ENCODE results near the gene GPNMB.
A peak's percentile ranks its signal among the peaks of the same experiment; 100 is the strongest.

Gene GPNMB

GRCh38 chr7:23294549-23295400, 48.2 kb downstream of the GPNMB start:
- no peaks in the 10 kb centered on the region for H3K9me2 ChIP-seq (replicated peaks; ENCODE audit: low read depth, low read length)
- H3K79me2 ChIP-seq (ENCODE audit: insufficient read depth, low read length): peaks cover 6% of the 10 kb centered on the region
- H3K4me2 ChIP-seq (ENCODE audit: low read depth, low read length, poor library complexity, severe bottlenecking): no peak overlapping the region
- H3K27me3 ChIP-seq (ENCODE audit: insufficient read depth, low read length, poor library complexity, severe bottlenecking): peaks cover 61% of the 10 kb centered on the region
- TF ChIP-seq EZH2phosphoT487 (IDR thresholded peaks at IDR 0.05; ENCODE audit: borderline replicate concordance): no peak
- TF ChIP-seq CTCF (conservative IDR thresholded peaks at IDR 0.05; ENCODE audit: low read length): no peak
- no peak overlapping the region for H3K4me3 ChIP-seq (ENCODE audit: low read length, poor library complexity, severe bottlenecking)
- peaks cover 5% of the 10 kb centered on the region for H3K4me1 ChIP-seq (ENCODE audit: insufficient read depth, low read length, poor library complexity, severe bottlenecking)
- peaks cover 6% of the 10 kb centered on the region for H4K20me1 ChIP-seq (ENCODE audit: insufficient read depth, low read length, poor library complexity, severe bottlenecking)
- no peaks in the 10 kb centered on the region for H3K9me3 ChIP-seq (ENCODE audit: insufficient read depth, low read depth, low read length)
- H3K9ac ChIP-seq (ENCODE audit: low read depth, low read length, poor library complexity, severe bottlenecking): no peak overlapping the region
- H3K36me3 ChIP-seq (ENCODE audit: insufficient read depth, low read length): no peaks in the 10 kb centered on the region
- H3F3A ChIP-seq (ENCODE audit: low read depth): no peaks in the 10 kb centered on the region
- H2AFZ ChIP-seq (ENCODE audit: low read length): no peak overlapping the region

DNA sequence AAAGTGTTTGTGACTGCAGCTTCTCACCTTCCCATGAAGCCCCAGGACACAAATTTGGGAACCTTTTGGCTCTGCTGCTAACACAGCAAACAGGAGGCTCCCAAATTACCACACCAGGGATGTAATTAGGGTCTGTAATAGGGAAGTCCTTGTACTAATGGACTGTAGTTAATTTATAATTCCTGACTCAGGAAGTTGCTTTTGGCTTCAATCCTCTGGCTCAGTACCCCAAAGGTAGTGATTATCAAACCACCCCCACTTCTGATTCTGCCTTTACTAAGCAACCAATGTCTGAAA, 48.8 kb downstream of the GPNMB start:
- Histone ChIP-seq H2AFZ (ENCODE audit: low read length) (no peak overlapping the region), H3K27me3 (ENCODE audit: insufficient read depth, low read length, poor library complexity, severe bottlenecking) (peaks cover 61% of the 10 kb centered on the region), H3K79me2 (ENCODE audit: insufficient read depth, low read length) (peaks cover 12% of the 10 kb centered on the region), H3F3A (ENCODE audit: low read depth) (no peaks in the 10 kb centered on the region), H3K4me3 (ENCODE audit: low read length, poor library complexity, severe bottlenecking) (no peak overlapping the region), H3K9me2 (replicated peaks; ENCODE audit: low read depth, low read length) (no peaks in the 10 kb centered on the region), H3K4me1 (ENCODE audit: insufficient read depth, low read length, poor library complexity, severe bottlenecking) (peaks cover 10% of the 10 kb centered on the region), H3K9ac (ENCODE audit: low read depth, low read length, poor library complexity, severe bottlenecking) (no peak overlapping the region), H4K20me1 (ENCODE audit: insufficient read depth, low read length, poor library complexity, severe bottlenecking) (peaks cover 11% of the 10 kb centered on the region), H3K36me3 (ENCODE audit: insufficient read depth, low read length) (no peaks in the 10 kb centered on the region), H3K9me3 (ENCODE audit: insufficient read depth, low read depth, low read length) (no peaks in the 10 kb centered on the region), H3K4me2 (ENCODE audit: low read depth, low read length, poor library complexity, severe bottlenecking) (no peak overlapping the region)
- TF ChIP-seq CTCF (conservative IDR thresholded peaks at IDR 0.05; ENCODE audit: low read length): no peak

- Histone ChIP-seq H3K36me3 (ENCODE audit: insufficient read depth, low read length) (no peaks in the 10 kb centered on the region), H3F3A (ENCODE audit: low read depth) (no peaks in the 10 kb centered on the region), H2AFZ (ENCODE audit: low read length) (peak overlapping the region; percentile 94), H4K20me1 (ENCODE audit: insufficient read depth, low read length, poor library complexity, severe bottlenecking) (peaks cover 18% of the 10 kb centered on the region), H3K9me3 (ENCODE audit: insufficient read depth, low read depth, low read length) (no peaks in the 10 kb centered on the region), H3K9ac (ENCODE audit: low read depth, low read length, poor library complexity, severe bottlenecking) (peak overlapping the region; percentile 86), H3K9me2 (replicated peaks; ENCODE audit: low read depth, low read length) (no peaks in the 10 kb centered on the region), H3K79me2 (ENCODE audit: insufficient read depth, low read length) (peaks cover 39% of the 10 kb centered on the region), H3K4me1 (ENCODE audit: insufficient read depth, low read length, poor library complexity, severe bottlenecking) (peaks cover 24% of the 10 kb centered on the region), H3K4me3 (ENCODE audit: low read length, poor library complexity, severe bottlenecking) (peak overlapping the region; percentile 98), H3K27me3 (ENCODE audit: insufficient read depth, low read length, poor library complexity, severe bottlenecking) (peaks cover 50% of the 10 kb centered on the region), H3K4me2 (ENCODE audit: low read depth, low read length, poor library complexity, severe bottlenecking) (peak overlapping the region; percentile 75)
- TF ChIP-seq CTCF (conservative IDR thresholded peaks at IDR 0.05; ENCODE audit: low read length): no peak
Observed at GRCh38 chr7:23298141-23298881, 51.7 kb downstream of the GPNMB start.

All from Loucy (cell line).